ENCODE data around the gene TMEM19.
"Not testable (repeated sequence)": the region's sequence is repeated elsewhere in the genome, so short reads cannot be mapped to it uniquely, and the experiment has no call there.

- not testable (repeated sequence) for TF ChIP-seq ZNF274 (IDR thresholded peaks at IDR 0.05; ENCODE audit: low read depth, low read length); SUZ12 (IDR thresholded peaks at IDR 0.05; ENCODE audit: extremely low read depth, insufficient read depth, insufficient read length)
Observed at GRCh38 chr12:71693651-71694050, 7.8 kb downstream of the TMEM19 start.

Measured in NT2/D1 (cell line).